ENCODE measurements around the gene SCYGR8. TPM values are rescaled to one million over a fixed set of nuclear protein-coding genes. Genes with fewer than 3 reads are reported as not detected.

The SCYGR8 gene, protein sequence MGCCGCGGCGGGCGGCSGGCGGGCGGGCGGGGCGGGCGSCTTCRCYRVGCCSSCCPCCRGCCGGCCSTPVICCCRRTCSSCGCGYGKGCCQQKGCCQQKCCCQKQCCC
- not detected in 2 replicates for polyA plus RNA-seq (2013)

DNA sequence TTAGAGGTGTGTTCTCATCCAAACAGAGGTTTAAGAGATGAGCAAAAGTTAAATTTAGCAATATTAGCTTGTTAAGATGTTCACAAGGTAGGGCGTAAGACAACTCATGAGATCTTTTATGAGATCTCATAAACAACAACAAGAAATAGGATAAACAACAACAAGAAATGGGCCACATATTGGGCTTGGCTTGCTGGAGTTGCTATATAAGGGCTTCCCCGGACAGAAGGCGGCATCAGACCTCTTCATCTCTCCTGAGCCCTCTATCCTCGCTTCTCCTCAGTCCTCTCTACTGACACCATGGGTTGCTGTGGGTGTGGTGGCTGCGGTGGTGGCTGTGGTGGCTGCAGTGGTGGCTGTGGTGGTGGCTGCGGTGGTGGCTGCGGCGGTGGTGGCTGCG is at the start of gene SCYGR8:
Gene SCYGR8, plus strand, starts transcription at position 301 of the 400 bp plus-strand sequence. Its CDS starts 0 bp downstream, at position 301.
- no peak within 1 kb of the TSS for H4K91ac ChIP-seq (ENCODE audit: low read depth, low read length)
- no peaks in the 10 kb centered on the region for H3K9me3 ChIP-seq (ENCODE audit: insufficient read depth, low read depth, low read length)
- H2AK5ac ChIP-seq (ENCODE audit: low read length): peak within 1 kb of the TSS; percentile 51
- peaks cover 18% of the 10 kb centered on the region for H3K79me1 ChIP-seq (ENCODE audit: low read length)
- no peaks in the 10 kb centered on the region for H3K36me3 ChIP-seq (ENCODE audit: control insufficient read depth in 1 of 2, insufficient read depth in 2 of 2, low read length in 2 of 2)
- no peak within 1 kb of the TSS for H3K4me3 ChIP-seq (ENCODE audit: low read depth, low read length)
- no peaks in the 10 kb centered on the region for H3K27me3 ChIP-seq (ENCODE audit: insufficient read depth, low read length)
- no peak within 1 kb of the TSS for H3K9ac ChIP-seq (ENCODE audit: low read length)
- H3K14ac ChIP-seq (ENCODE audit: low read length): no peak within 1 kb of the TSS
- H2BK120ac ChIP-seq (ENCODE audit: insufficient read depth, low read length, poor library complexity): no peak within 1 kb of the TSS
- H3K79me2 ChIP-seq (ENCODE audit: control insufficient read depth, insufficient read depth, low read length, poor library complexity): no peaks in the 10 kb centered on the region
- H2BK5ac ChIP-seq (ENCODE audit: low read depth, low read length, poor library complexity): no peak within 1 kb of the TSS
- peak within 1 kb of the TSS; percentile 90 for H2BK12ac ChIP-seq (ENCODE audit: low read length)
- no CpG with 5 or more reads among the region's 9 CpGs for WGBS (ENCODE audit: extremely low coverage, insufficient coverage, insufficient read length)
- H3K4me2 ChIP-seq (ENCODE audit: low read length): no peak within 1 kb of the TSS
- H3K4ac ChIP-seq (ENCODE audit: low read depth, low read length): no peak within 1 kb of the TSS
- no peak within 1 kb of the TSS for H3K27ac ChIP-seq (ENCODE audit: low read depth, low read length)
- H2AFZ ChIP-seq (ENCODE audit: insufficient read depth, low read length, poor library complexity): no peak within 1 kb of the TSS
- H4K8ac ChIP-seq (ENCODE audit: low read depth, low read length): no peak within 1 kb of the TSS
- no peak within 1 kb of the TSS for H4K12ac ChIP-seq (ENCODE audit: low read depth, low read length)
- no peak within 1 kb of the TSS for H3K23ac ChIP-seq (ENCODE audit: low read length)
- no peak for DNase-seq
- H3K18ac ChIP-seq (ENCODE audit: low read length): no peak within 1 kb of the TSS
- H3K4me1 ChIP-seq (ENCODE audit: control insufficient read depth in 1 of 2, insufficient read depth in 2 of 2, low read length in 2 of 2): peaks cover 14 to 16% of the 10 kb centered on the region in 2 experiments

DNA sequence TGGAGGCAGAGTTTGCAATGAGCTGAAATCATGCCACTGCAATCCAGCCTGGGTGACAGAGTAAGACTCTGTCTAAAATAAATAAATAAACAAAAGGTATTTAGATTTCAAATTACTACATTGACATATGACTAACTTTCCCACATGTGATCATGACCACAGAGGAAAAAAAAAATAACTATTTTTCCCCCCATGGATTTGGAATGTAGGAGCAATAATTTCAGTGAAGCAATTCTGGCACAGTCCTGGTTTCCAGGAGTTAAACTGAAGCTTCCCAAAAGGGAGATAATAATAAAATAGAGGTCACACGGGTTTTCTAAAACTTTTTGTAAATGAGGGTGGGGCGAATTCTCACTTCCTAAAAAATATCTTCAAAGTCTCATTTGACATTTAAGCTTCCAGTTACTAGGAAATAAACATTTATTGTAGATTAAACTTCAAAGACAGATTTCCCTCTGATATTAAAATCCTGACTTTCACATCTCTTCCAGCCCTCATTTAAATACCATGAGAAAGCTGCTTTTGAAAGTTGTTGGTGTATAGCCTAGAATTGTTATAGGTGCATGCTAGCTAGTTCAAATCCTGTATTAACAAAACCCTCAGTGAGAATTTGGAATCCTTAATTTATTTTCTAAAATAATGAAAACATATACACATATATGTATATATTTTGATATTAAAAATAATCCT is 48.6 kb upstream of the SCYGR8 start:
- WGBS (ENCODE audit: extremely low coverage, insufficient coverage, insufficient read length): no CpG with 5 or more reads among the region's 2 CpGs

DNA sequence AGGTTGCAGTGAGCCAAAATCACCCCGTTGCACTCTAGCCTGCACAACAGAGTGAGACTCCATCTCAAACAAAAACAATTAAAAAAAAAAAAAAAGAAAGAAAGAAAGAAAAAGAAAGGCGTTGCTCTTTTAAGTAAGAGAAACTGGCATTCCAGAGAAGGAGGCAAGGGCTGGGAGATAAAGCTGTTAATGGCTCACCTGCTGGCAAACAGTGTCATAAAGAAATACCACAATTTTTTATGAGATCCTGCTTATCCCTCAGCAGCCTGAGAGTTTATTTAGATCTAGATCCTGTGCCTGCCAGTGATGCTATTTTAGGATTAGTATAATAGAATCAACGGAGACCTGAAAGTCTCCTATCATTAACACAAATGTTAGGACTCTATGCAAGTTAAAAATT is 44.1 kb upstream of the SCYGR8 start:
- no peak overlapping the region for H3K23ac ChIP-seq (ENCODE audit: low read length)
- H2BK120ac ChIP-seq (ENCODE audit: insufficient read depth, low read length, poor library complexity): no peak overlapping the region
- H3K9ac ChIP-seq (ENCODE audit: low read length): no peak overlapping the region
- H3K79me2 ChIP-seq (ENCODE audit: control insufficient read depth, insufficient read depth, low read length, poor library complexity): no peaks in the 10 kb centered on the region
- H3K4me1 ChIP-seq (ENCODE audit: control insufficient read depth in 1 of 2, insufficient read depth in 2 of 2, low read length in 2 of 2): peaks cover 6 to 10% of the 10 kb centered on the region in 2 experiments
- peaks cover 1% of the 10 kb centered on the region for H3K9me3 ChIP-seq (ENCODE audit: insufficient read depth, low read depth, low read length)
- H2AK5ac ChIP-seq (ENCODE audit: low read length): no peak overlapping the region
- peaks cover 15% of the 10 kb centered on the region for H3K79me1 ChIP-seq (ENCODE audit: low read length)
- no peak overlapping the region for H2BK5ac ChIP-seq (ENCODE audit: low read depth, low read length, poor library complexity)
- no peak overlapping the region for H2AFZ ChIP-seq (ENCODE audit: insufficient read depth, low read length, poor library complexity)
- no CpG with 5 or more reads among the region's 3 CpGs for WGBS (ENCODE audit: extremely low coverage, insufficient coverage, insufficient read length)
- no peak overlapping the region for H3K4me3 ChIP-seq (ENCODE audit: low read depth, low read length)
- H3K14ac ChIP-seq (ENCODE audit: low read length): no peak overlapping the region
- no peaks in the 10 kb centered on the region for H3K27me3 ChIP-seq (ENCODE audit: insufficient read depth, low read length)
- H4K91ac ChIP-seq (ENCODE audit: low read depth, low read length): no peak overlapping the region
- no peak overlapping the region for H4K8ac ChIP-seq (ENCODE audit: low read depth, low read length)
- no peak overlapping the region for H4K12ac ChIP-seq (ENCODE audit: low read depth, low read length)
- H3K27ac ChIP-seq (ENCODE audit: low read depth, low read length): no peak overlapping the region
- H3K4me2 ChIP-seq (ENCODE audit: low read length): no peak overlapping the region
- no peak for DNase-seq
- no peak overlapping the region for H3K18ac ChIP-seq (ENCODE audit: low read length)
- no peak overlapping the region for H3K4ac ChIP-seq (ENCODE audit: low read depth, low read length)
- no peak overlapping the region for H2BK12ac ChIP-seq (ENCODE audit: low read length)
- peaks cover 5 to 8% of the 10 kb centered on the region in 2 experiments for H3K36me3 ChIP-seq (ENCODE audit: control insufficient read depth in 1 of 2, insufficient read depth in 2 of 2, low read length in 2 of 2)

More for the DNA sequence above, 48.6 kb upstream of the SCYGR8 start:
- Histone ChIP-seq H3K4me2 (ENCODE audit: low read length) (no peak overlapping the region), H2BK5ac (ENCODE audit: low read depth, low read length, poor library complexity) (no peak overlapping the region), H4K12ac (ENCODE audit: low read depth, low read length) (no peak overlapping the region), H2BK12ac (ENCODE audit: low read length) (no peak overlapping the region), H2BK120ac (ENCODE audit: insufficient read depth, low read length, poor library complexity) (no peak overlapping the region), H3K79me2 (ENCODE audit: control insufficient read depth, insufficient read depth, low read length, poor library complexity) (no peaks in the 10 kb centered on the region), H3K18ac (ENCODE audit: low read length) (no peak overlapping the region), H4K8ac (ENCODE audit: low read depth, low read length) (no peak overlapping the region), H2AFZ (ENCODE audit: insufficient read depth, low read length, poor library complexity) (no peak overlapping the region), H3K9ac (ENCODE audit: low read length) (no peak overlapping the region), H2AK5ac (ENCODE audit: low read length) (no peak overlapping the region), H3K36me3 (ENCODE audit: control insufficient read depth in 1 of 2, insufficient read depth in 2 of 2, low read length in 2 of 2) (peaks cover 5 to 8% of the 10 kb centered on the region in 2 experiments), H4K91ac (ENCODE audit: low read depth, low read length) (no peak overlapping the region), H3K14ac (ENCODE audit: low read length) (no peak overlapping the region), H3K27me3 (ENCODE audit: insufficient read depth, low read length) (no peaks in the 10 kb centered on the region), H3K23ac (ENCODE audit: low read length) (no peak overlapping the region), H3K27ac (ENCODE audit: low read depth, low read length) (no peak overlapping the region), H3K4me1 (ENCODE audit: control insufficient read depth in 1 of 2, insufficient read depth in 2 of 2, low read length in 2 of 2) (no peaks in the 10 kb centered on the region), H3K4ac (ENCODE audit: low read depth, low read length) (no peak overlapping the region), H3K4me3 (ENCODE audit: low read depth, low read length) (no peak overlapping the region), H3K9me3 (ENCODE audit: insufficient read depth, low read depth, low read length) (peaks cover 1% of the 10 kb centered on the region), H3K79me1 (ENCODE audit: low read length) (peaks cover 2% of the 10 kb centered on the region)
- DNase-seq: no peak

DNA sequence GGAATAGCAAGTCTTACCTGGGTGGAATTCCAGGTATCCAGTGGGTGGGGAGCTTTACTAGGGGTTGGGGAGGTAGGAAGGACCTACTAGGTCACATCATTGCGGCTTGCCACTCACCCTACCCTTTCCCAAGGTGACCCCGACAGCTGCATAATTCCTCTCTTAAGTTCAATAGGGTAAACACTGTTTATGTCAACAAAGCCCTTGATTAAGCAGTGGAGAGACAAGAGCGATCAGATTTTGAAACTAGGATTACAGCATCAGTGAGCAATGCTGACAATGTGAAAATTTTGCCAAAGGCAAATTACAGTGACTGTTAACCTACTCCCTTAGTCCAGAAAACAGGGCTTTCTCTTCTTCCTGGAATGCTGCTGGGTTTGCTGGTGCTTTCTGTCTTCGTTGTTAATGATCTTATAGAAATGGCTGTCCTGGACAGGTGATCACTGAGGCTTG is 42.4 kb upstream of the SCYGR8 start:
- H3K27ac ChIP-seq (ENCODE audit: low read depth, low read length): peak overlapping the region; percentile 91
- peaks cover 1% of the 10 kb centered on the region for H3K9me3 ChIP-seq (ENCODE audit: insufficient read depth, low read depth, low read length)
- no peak overlapping the region for H2AFZ ChIP-seq (ENCODE audit: insufficient read depth, low read length, poor library complexity)
- H3K23ac ChIP-seq (ENCODE audit: low read length): no peak overlapping the region
- no peak overlapping the region for H4K12ac ChIP-seq (ENCODE audit: low read depth, low read length)
- peaks cover 5 to 6% of the 10 kb centered on the region in 2 experiments for H3K36me3 ChIP-seq (ENCODE audit: control insufficient read depth in 1 of 2, insufficient read depth in 2 of 2, low read length in 2 of 2)
- peak overlapping the region; percentile 70 for H2BK12ac ChIP-seq (ENCODE audit: low read length)
- H3K79me2 ChIP-seq (ENCODE audit: control insufficient read depth, insufficient read depth, low read length, poor library complexity): no peaks in the 10 kb centered on the region
- peak overlapping the region; percentile 48 for H3K4me2 ChIP-seq (ENCODE audit: low read length)
- H3K4me3 ChIP-seq (ENCODE audit: low read depth, low read length): no peak overlapping the region
- DNase-seq: peak; percentile 89 to 99
- peaks cover 15% of the 10 kb centered on the region for H3K79me1 ChIP-seq (ENCODE audit: low read length)
- H2BK120ac ChIP-seq (ENCODE audit: insufficient read depth, low read length, poor library complexity): peak overlapping the region; percentile 67
- H3K14ac ChIP-seq (ENCODE audit: low read length): no peak overlapping the region
- no peaks in the 10 kb centered on the region for H3K27me3 ChIP-seq (ENCODE audit: insufficient read depth, low read length)
- no peak overlapping the region for H4K8ac ChIP-seq (ENCODE audit: low read depth, low read length)
- peak overlapping the region; percentile 94 for H2BK5ac ChIP-seq (ENCODE audit: low read depth, low read length, poor library complexity)
- no CpG with 5 or more reads among the region's 4 CpGs for WGBS (ENCODE audit: extremely low coverage, insufficient coverage, insufficient read length)
- H3K4me1 ChIP-seq (ENCODE audit: control insufficient read depth in 1 of 2, insufficient read depth in 2 of 2, low read length in 2 of 2): peaks cover 6 to 10% of the 10 kb centered on the region in 2 experiments
- no peak overlapping the region for H3K4ac ChIP-seq (ENCODE audit: low read depth, low read length)
- H4K91ac ChIP-seq (ENCODE audit: low read depth, low read length): peak overlapping the region; percentile 76
- H3K9ac ChIP-seq (ENCODE audit: low read length): no peak overlapping the region
- no peak overlapping the region for H2AK5ac ChIP-seq (ENCODE audit: low read length)
- no peak overlapping the region for H3K18ac ChIP-seq (ENCODE audit: low read length)

Measured in trophoblast cell (in vitro differentiated cells and primary cell).